Measurements from ENCODE around the gene APCDD1L. TPM values are rescaled to one million over a fixed set of nuclear protein-coding genes. Genes with fewer than 3 reads are reported as not detected.

APCDD1L gene
- total and polyA plus RNA-seq, 4 donors = 0.02 to 0.74 (median 0.31) TPM

DNA sequence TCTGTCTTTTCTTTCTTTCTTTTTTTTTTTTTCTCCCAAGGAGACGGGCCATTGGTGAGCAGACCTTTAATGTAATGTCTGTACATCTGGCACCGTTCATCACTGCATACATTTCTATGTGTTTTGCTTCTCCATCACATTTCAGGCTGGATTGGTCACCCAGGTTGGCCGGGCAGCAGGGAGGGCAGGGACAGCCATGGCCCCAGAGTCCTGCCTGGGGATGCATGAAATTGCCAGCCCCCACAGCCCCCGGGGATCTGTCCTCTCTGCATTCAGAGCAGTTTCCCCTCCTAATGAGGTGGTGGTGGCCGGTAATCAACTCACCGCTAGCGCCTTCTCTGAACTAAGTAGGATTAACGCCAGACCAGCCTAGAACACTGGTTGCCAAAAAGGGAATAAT, 50.4 kb downstream of the APCDD1L start:
- H3K27me3 ChIP-seq (ENCODE audit: control insufficient read depth in 3 of 3, insufficient read depth in 3 of 3, low read length in 2 of 3) = no peaks in the 10 kb centered on the region
- H3K4me1 ChIP-seq (ENCODE audit: control insufficient read depth in 5 of 5, insufficient read depth in 5 of 5, low read length in 5 of 5) = peaks cover 0 to 32% (median 0%) of the 10 kb centered on the region in 5 donors
- 71 to 75% methylated on average over 8 of the region's 8 CpGs for WGBS, 2 donors
- no peaks in the 10 kb centered on the region for H3K36me3 ChIP-seq (ENCODE audit: control insufficient read depth in 4 of 4, insufficient read depth in 4 of 4, low read length in 4 of 4)
- H3K9me3 ChIP-seq (ENCODE audit: control insufficient read depth in 4 of 4, insufficient read depth in 3 of 4, low read length in 3 of 4) = no peaks in the 10 kb centered on the region
- no peak overlapping the region for H3K27ac ChIP-seq (ENCODE audit: low read depth in 1 of 2, low read length in 1 of 2)
- TF ChIP-seq, protein P1, sequence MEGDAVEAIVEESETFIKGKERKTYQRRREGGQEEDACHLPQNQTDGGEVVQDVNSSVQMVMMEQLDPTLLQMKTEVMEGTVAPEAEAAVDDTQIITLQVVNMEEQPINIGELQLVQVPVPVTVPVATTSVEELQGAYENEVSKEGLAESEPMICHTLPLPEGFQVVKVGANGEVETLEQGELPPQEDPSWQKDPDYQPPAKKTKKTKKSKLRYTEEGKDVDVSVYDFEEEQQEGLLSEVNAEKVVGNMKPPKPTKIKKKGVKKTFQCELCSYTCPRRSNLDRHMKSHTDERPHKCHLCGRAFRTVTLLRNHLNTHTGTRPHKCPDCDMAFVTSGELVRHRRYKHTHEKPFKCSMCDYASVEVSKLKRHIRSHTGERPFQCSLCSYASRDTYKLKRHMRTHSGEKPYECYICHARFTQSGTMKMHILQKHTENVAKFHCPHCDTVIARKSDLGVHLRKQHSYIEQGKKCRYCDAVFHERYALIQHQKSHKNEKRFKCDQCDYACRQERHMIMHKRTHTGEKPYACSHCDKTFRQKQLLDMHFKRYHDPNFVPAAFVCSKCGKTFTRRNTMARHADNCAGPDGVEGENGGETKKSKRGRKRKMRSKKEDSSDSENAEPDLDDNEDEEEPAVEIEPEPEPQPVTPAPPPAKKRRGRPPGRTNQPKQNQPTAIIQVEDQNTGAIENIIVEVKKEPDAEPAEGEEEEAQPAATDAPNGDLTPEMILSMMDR (IDR thresholded peaks at IDR 0.05; ENCODE audit: control extremely low read depth, extremely low read depth) = no peak
- H3K9ac ChIP-seq (ENCODE audit: insufficient read depth in 1 of 2, low read length in 2 of 2) = no peak overlapping the region
- no peak for DNase-seq
- no peak for ATAC-seq (ENCODE audit: insufficient read depth, low FRiP score)
- H3K4me3 ChIP-seq = no peak overlapping the region

DNA sequence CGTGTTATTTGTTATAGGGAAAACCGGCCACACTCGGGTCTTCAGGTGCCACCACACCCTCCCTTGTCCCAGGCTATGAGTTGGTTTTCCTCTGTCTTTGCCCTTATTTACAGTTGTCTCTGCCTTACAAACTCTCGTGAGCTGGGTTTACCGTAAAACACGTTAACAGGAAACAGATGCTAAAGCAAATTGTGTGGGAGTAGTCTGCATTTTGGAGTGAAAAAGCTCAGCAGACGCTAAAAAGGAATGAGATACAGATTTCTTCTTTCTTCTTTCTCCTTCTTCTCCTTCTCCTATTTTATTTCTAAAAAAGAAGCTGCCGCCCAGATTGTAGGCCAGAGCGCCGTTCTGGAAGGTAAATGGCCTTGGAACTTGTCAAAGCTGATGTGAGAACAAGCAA, 51.9 kb downstream of the APCDD1L start:
- Histone ChIP-seq H3K9me3 (ENCODE audit: control insufficient read depth in 4 of 4, insufficient read depth in 3 of 4, low read length in 3 of 4) (no peaks in the 10 kb centered on the region), H3K36me3 (ENCODE audit: control insufficient read depth in 4 of 4, insufficient read depth in 4 of 4, low read length in 4 of 4) (no peaks in the 10 kb centered on the region), H3K27ac (ENCODE audit: low read depth in 1 of 2, low read length in 1 of 2) (no peak overlapping the region), H3K4me3 (no peak overlapping the region), H3K27me3 (ENCODE audit: control insufficient read depth in 3 of 3, insufficient read depth in 3 of 3, low read length in 2 of 3) (no peaks in the 10 kb centered on the region), H3K4me1 (ENCODE audit: control insufficient read depth in 5 of 5, insufficient read depth in 5 of 5, low read length in 5 of 5) (peaks cover 0 to 23% (median 0%) of the 10 kb centered on the region in 5 donors), H3K9ac (ENCODE audit: insufficient read depth in 1 of 2, low read length in 2 of 2) (no peak overlapping the region)
- DNase-seq (no peak), ATAC-seq (ENCODE audit: insufficient read depth, low FRiP score) (no peak)
- 79 to 84% methylated on average over 10 of the region's 10 CpGs for WGBS, 2 donors
- TF ChIP-seq, protein P1 (IDR thresholded peaks at IDR 0.05; ENCODE audit: control extremely low read depth, extremely low read depth) = no peak

DNA sequence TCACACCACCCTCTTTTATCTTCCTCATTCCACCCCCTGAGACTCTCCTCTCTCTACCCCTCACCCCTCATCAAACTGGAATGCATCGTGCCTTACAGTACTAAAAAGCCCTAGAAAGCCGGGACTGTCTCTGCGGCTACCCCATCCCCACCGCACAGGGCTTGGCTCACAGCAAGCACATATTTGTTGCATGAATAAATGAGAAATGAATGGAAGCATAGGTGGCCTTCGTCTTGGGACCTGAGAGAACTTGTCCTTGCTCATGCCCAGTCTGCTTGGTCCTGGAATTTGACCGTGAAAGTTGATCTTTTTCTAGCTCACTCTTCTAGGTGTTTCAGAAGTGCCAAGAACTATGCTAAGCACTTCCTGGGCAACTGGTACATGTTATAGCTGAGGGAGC, 53.3 kb downstream of the APCDD1L start:
- TF ChIP-seq, protein P1 (IDR thresholded peaks at IDR 0.05; ENCODE audit: control extremely low read depth, extremely low read depth) = no peak
- Histone ChIP-seq H3K36me3 (ENCODE audit: control insufficient read depth in 4 of 4, insufficient read depth in 4 of 4, low read length in 4 of 4) (no peaks in the 10 kb centered on the region), H3K27ac (ENCODE audit: low read depth in 1 of 2, low read length in 1 of 2) (no peak overlapping the region), H3K27me3 (ENCODE audit: control insufficient read depth in 3 of 3, insufficient read depth in 3 of 3, low read length in 2 of 3) (no peaks in the 10 kb centered on the region), H3K9ac (ENCODE audit: insufficient read depth in 1 of 2, low read length in 2 of 2) (no peak overlapping the region), H3K9me3 (ENCODE audit: control insufficient read depth in 4 of 4, insufficient read depth in 3 of 4, low read length in 3 of 4) (no peaks in the 10 kb centered on the region), H3K4me1 (ENCODE audit: control insufficient read depth in 5 of 5, insufficient read depth in 5 of 5, low read length in 5 of 5) (peaks cover 0 to 19% (median 0%) of the 10 kb centered on the region in 5 donors), H3K4me3 (no peak overlapping the region)
- ATAC-seq (ENCODE audit: insufficient read depth, low FRiP score) (no peak), DNase-seq (no peak)
- 89% methylated on average over 6 of the region's 6 CpGs for WGBS, 2 donors

DNA sequence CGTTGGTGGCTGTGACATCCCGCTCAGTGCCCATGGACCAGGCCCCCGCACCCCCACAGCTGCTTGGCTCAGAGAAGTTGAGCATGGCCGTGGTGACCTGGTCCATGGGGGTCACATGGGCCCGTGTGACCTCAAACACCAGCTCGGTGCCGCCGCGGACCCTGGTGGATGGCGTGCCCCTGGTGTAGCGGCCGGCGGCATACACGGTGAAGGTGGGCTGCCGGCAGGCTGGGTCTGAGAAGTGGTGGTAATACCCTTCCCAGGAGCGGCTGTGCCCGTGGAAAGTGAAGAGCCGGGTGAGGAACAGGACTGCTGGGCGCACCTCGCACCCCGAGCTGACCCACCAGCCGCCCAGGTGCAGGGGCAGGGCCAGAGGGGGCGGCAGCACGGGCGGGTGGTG, 54.1 kb downstream of the APCDD1L start:
- Histone ChIP-seq H3K9ac (ENCODE audit: insufficient read depth in 1 of 2, low read length in 2 of 2) (no peak overlapping the region), H3K27me3 (ENCODE audit: control insufficient read depth in 3 of 3, insufficient read depth in 3 of 3, low read length in 2 of 3) (no peaks in the 10 kb centered on the region), H3K4me1 (ENCODE audit: control insufficient read depth in 5 of 5, insufficient read depth in 5 of 5, low read length in 5 of 5) (peaks cover 0 to 19% (median 0%) of the 10 kb centered on the region in 5 donors), H3K27ac (ENCODE audit: low read depth in 1 of 2, low read length in 1 of 2) (no peak overlapping the region), H3K4me3 (no peak overlapping the region), H3K36me3 (ENCODE audit: control insufficient read depth in 4 of 4, insufficient read depth in 4 of 4, low read length in 4 of 4) (no peaks in the 10 kb centered on the region), H3K9me3 (ENCODE audit: control insufficient read depth in 4 of 4, insufficient read depth in 3 of 4, low read length in 3 of 4) (no peaks in the 10 kb centered on the region)
- WGBS, 2 donors = 98% methylated on average over 24 to 25 of the region's 25 CpGs
- TF ChIP-seq, protein P1 (IDR thresholded peaks at IDR 0.05; ENCODE audit: control extremely low read depth, extremely low read depth) = no peak
- ATAC-seq (ENCODE audit: insufficient read depth, low FRiP score) = no peak
- no peak for DNase-seq

All from lung (tissue), 12 donors.